KMS-11 (cell line): ENCODE data around the gene SDS.

ENCODE experiments used
- H2AFZ ChIP-seq: fragments of 200-600 bp; sonication (generic); 2 replicates; pipeline ENCODE4 v1.6.1; 2016; ENCODE audit warnings: antibody characterized with exemption, mixed run types, low read depth
- H3K27ac ChIP-seq: fragments of 200-600 bp; sonication (generic); 2 replicates; pipeline ENCODE4 v1.6.1; 2016; ENCODE audit warnings: mild to moderate bottlenecking, mixed run types
- H3K27me3 ChIP-seq: fragments of 200-600 bp; sonication (generic); 2 replicates; pipeline ENCODE4 v1.6.1; 2017; ENCODE audit warnings: mild to moderate bottlenecking, low read depth, mixed run types, moderate library complexity; ENCODE audit not compliant: insufficient read depth
- H3K36me3 ChIP-seq: fragments of 200-600 bp; sonication (generic); 2 replicates; pipeline ENCODE4 v1.6.1; 2017; ENCODE audit warnings: mild to moderate bottlenecking, mixed run types; ENCODE audit not compliant: insufficient read depth
- H3K4me1 ChIP-seq: fragments of 200-600 bp; sonication (generic); 2 replicates; pipeline ENCODE4 v1.6.1; 2016; ENCODE audit warnings: mild to moderate bottlenecking, low read depth, mixed run types; ENCODE audit not compliant: poor library complexity, severe bottlenecking
- H3K4me2 ChIP-seq: fragments of 200-600 bp; sonication (generic); 2 replicates; pipeline ENCODE4 v1.7.0; 2016; ENCODE audit warnings: mild to moderate bottlenecking, mixed run types
- H3K4me3 ChIP-seq: fragments of 200-600 bp; sonication (generic); IDR thresholded peaks from 2 replicates; pipeline ENCODE4 v1.6.1; 2017; ENCODE audit warnings: low read depth, low read length, mixed read lengths; ENCODE audit not compliant: insufficient read depth
- H3K79me2 ChIP-seq: fragments of 200-600 bp; sonication (generic); 2 replicates; pipeline ENCODE4 v1.6.1; 2016; ENCODE audit warnings: low read depth, mixed run types; ENCODE audit not compliant: insufficient read depth
- H3K9ac ChIP-seq: fragments of 200-600 bp; sonication (generic); 2 replicates; pipeline ENCODE4 v1.6.1; 2016; ENCODE audit warnings: mild to moderate bottlenecking, mixed run types
- H4K20me1 ChIP-seq: fragments of 200-600 bp; sonication (generic); 2 replicates; pipeline ENCODE4 v1.6.1; 2016; ENCODE audit warnings: mild to moderate bottlenecking, mixed run types; ENCODE audit not compliant: insufficient read depth
- TF ChIP-seq, protein P1 (sequence below): fragments of 200-600 bp; sonication (generic); conservative IDR thresholded peaks from 2 replicates; pipeline ENCODE4 v1.6.1; 2017; ENCODE audit warnings: low read depth, mild to moderate bottlenecking, antibody characterized with exemption, low read length, moderate library complexity, mixed read lengths

The SDS gene

DNA sequence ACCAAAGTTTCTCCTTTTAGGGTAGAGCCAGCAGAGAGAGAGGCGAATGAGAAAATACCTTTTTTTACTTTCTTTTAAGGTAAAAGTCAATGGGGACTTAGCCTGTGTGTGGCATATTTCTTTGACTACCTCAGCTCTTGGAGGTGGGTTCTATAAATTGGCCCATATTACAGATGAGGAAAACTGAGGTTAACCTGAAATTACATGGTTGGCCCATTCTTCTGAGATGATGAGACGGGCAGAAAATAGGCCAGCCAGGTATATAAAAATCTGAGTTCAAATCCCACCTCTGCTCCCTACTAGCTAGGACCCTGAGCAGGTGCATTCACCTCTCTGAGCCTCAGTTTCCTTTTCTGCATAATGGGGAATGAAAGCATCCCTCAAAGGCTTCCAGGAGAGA lies 45.6 kb upstream of the SDS start:
- Histone ChIP-seq H4K20me1 (no peaks in the 10 kb centered on the region), H3K27ac (no peak overlapping the region), H3K79me2 (no peaks in the 10 kb centered on the region), H3K27me3 (no peaks in the 10 kb centered on the region), H3K9ac (no peak overlapping the region), H3K4me3 (no peak overlapping the region), H3K36me3 (no peaks in the 10 kb centered on the region), H3K4me1 (no peaks in the 10 kb centered on the region), H2AFZ (no peak overlapping the region), H3K4me2 (no peak overlapping the region)
- TF ChIP-seq, protein P1, sequence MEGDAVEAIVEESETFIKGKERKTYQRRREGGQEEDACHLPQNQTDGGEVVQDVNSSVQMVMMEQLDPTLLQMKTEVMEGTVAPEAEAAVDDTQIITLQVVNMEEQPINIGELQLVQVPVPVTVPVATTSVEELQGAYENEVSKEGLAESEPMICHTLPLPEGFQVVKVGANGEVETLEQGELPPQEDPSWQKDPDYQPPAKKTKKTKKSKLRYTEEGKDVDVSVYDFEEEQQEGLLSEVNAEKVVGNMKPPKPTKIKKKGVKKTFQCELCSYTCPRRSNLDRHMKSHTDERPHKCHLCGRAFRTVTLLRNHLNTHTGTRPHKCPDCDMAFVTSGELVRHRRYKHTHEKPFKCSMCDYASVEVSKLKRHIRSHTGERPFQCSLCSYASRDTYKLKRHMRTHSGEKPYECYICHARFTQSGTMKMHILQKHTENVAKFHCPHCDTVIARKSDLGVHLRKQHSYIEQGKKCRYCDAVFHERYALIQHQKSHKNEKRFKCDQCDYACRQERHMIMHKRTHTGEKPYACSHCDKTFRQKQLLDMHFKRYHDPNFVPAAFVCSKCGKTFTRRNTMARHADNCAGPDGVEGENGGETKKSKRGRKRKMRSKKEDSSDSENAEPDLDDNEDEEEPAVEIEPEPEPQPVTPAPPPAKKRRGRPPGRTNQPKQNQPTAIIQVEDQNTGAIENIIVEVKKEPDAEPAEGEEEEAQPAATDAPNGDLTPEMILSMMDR, result no peak

DNA sequence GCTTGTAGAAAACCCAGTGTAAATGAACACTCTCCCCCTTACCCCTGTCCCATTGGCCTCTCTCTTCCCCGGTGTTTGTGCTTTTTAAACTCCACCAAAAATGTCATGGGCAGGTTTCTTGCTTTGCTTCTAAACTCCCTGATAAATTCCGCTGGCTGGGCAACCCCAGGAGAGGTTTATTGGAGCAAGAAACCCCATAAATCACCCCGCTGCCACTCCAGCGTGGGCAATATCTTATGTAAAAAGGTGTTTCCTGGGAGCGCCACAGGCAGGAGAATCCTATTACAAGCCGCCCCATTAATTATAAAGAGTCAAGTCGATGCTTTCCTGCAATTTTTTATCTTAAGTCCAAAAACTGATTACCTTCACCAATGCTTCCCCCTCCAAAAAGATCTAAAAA lies 45.2 kb upstream of the SDS start:
- no peaks in the 10 kb centered on the region for H3K27me3 ChIP-seq
- H3K4me1 ChIP-seq, result no peaks in the 10 kb centered on the region
- no peaks in the 10 kb centered on the region for H4K20me1 ChIP-seq
- H3K79me2 ChIP-seq, result no peaks in the 10 kb centered on the region
- no peak overlapping the region for H3K4me3 ChIP-seq
- no peak overlapping the region for H3K9ac ChIP-seq
- H3K4me2 ChIP-seq, result no peak overlapping the region
- H3K27ac ChIP-seq, result no peak overlapping the region
- no peak overlapping the region for H2AFZ ChIP-seq
- TF ChIP-seq, protein P1, result no peak
- no peaks in the 10 kb centered on the region for H3K36me3 ChIP-seq

DNA sequence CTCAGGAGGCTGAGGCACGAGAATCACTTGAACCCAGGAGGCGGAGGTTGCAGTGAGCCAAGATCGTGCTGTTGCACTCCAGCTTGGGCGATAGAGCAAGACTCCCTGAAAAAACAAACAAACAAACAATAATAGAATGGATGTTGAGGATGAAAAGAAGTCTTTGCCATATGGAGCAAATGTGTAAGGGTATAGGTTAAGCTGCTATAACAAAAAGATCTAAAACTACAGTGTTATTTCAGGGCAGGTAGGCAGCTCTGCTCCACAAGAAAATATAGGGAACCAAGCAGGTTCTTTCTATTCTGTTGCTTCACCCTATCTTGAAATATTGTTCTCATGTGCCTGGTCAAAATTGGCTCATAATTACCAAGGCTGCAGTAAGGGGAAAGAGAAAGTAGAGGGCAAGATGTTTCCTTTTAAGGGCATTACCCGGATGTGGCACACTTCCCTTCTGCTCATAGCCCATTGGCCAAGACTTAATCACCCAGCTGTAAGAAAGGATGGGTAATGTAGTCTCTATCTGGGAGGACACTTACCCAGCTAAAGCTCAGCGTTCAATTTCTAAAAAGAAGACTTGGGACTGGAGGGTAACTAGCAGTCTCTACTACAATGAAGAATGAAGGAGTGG lies 42.0 kb upstream of the SDS start:
- Histone ChIP-seq H3K36me3 (no peaks in the 10 kb centered on the region), H3K79me2 (no peaks in the 10 kb centered on the region), H3K27ac (no peak overlapping the region), H3K4me1 (no peaks in the 10 kb centered on the region), H3K4me2 (no peak overlapping the region), H4K20me1 (no peaks in the 10 kb centered on the region), H3K9ac (no peak overlapping the region), H2AFZ (no peak overlapping the region), H3K4me3 (no peak overlapping the region), H3K27me3 (no peaks in the 10 kb centered on the region)
- TF ChIP-seq, protein P1, result no peak

DNA sequence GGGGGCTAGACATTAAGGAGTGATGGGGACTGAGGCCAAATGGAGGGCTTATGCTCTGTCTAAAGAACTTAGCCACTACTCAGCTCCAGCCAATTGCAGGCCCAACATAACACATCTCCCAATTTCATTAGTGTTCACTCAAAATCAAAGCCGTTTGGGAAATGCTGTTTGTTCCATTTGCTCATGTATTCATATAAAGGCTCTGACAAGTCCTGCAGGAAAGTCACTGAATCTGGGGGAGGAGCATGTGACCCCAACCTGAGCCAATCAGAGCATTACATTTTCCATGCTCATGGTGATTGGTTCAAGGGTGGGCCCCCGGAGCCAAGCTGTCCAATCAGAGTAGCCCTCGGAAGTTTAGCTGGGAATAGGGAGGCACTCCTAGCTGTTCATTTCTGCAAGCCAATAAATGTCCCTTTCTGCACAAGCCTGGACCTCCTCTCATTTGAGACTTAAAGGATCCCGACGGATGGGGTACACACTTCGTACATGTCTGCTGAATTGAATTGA lies 39.4 kb upstream of the SDS start:
- H3K27ac ChIP-seq, result no peak overlapping the region
- H3K4me3 ChIP-seq, result no peak overlapping the region
- no peak overlapping the region for H2AFZ ChIP-seq
- H3K79me2 ChIP-seq, result no peaks in the 10 kb centered on the region
- H3K27me3 ChIP-seq, result no peaks in the 10 kb centered on the region
- no peaks in the 10 kb centered on the region for H3K4me1 ChIP-seq
- no peaks in the 10 kb centered on the region for H3K36me3 ChIP-seq
- no peak overlapping the region for H3K9ac ChIP-seq
- H4K20me1 ChIP-seq, result no peaks in the 10 kb centered on the region
- no peak overlapping the region for H3K4me2 ChIP-seq
- TF ChIP-seq, protein P1, result no peak
